GM12872 (cell line): Measurements from ENCODE around the gene CRISPLD2.

ENCODE experiments used
- CTCF ChIP-seq: IDR thresholded peaks from 3 replicates; pipeline ENCODE4 v1.5.1; 2011; ENCODE audit warnings: low read depth, mild to moderate bottlenecking, low read length, moderate library complexity; ENCODE audit not compliant: insufficient read depth

CRISPLD2 gene

GRCh38 chr16:84780544-84781376, 39.0 kb upstream of the CRISPLD2 start:
- TF ChIP-seq CTCF: no peak

GRCh38 chr16:84782846-84783245, 36.9 kb upstream of the CRISPLD2 start:
- TF ChIP-seq CTCF: no peak

- no peak for TF ChIP-seq CTCF
These were observed 33.8 kb upstream of the CRISPLD2 start for GRCh38 chr16:84785843-84786581.

- no peak for TF ChIP-seq CTCF
These were observed 33.1 kb upstream of the CRISPLD2 start for GRCh38 chr16:84786605-84787262.

- TF ChIP-seq CTCF: no peak
These were observed 32.5 kb upstream of the CRISPLD2 start for GRCh38 chr16:84787263-84787622.

GRCh38 chr16:84788920-84789391, 30.8 kb upstream of the CRISPLD2 start:
- no peak for TF ChIP-seq CTCF

- no peak for TF ChIP-seq CTCF
These were observed 30.4 kb upstream of the CRISPLD2 start for GRCh38 chr16:84789431-84789830.
